ENCODE data around the gene RFX1. TPM values are rescaled to one million over a fixed set of nuclear protein-coding genes. Genes with fewer than 3 reads are reported as not detected.
"Not testable (repeated sequence)": the region's sequence is repeated elsewhere in the genome, so short reads cannot be mapped to it uniquely, and the experiment has no call there.

The RFX1 gene
- polyA plus RNA-seq, 1 donor from 2014 or later, result 3.7 TPM

GRCh38 chr19:14035706-14036105 lies 29.6 kb upstream of the RFX1 start:
- Mint-ChIP-seq H3K4me3 (no peak overlapping the region), H3K9me3 (no peaks in the 10 kb centered on the region), H3K36me3 (no peaks in the 10 kb centered on the region), H3K4me1 (peaks cover 6 to 16% (median 14%) of the 10 kb centered on the region in 3 donors), H3K27ac (no peak overlapping the region), H3K27me3 (no peaks in the 10 kb centered on the region)

- peak overlapping the region in 1 of 4 donors; percentile 58 for H3K4me3 Mint-ChIP-seq
- H3K9me3 Mint-ChIP-seq, result not testable (repeated sequence)
Measured at GRCh38 chr19:14035159-14035558, 29.0 kb upstream of the RFX1 start.

GRCh38 chr19:14033946-14034345 lies 27.8 kb upstream of the RFX1 start:
- Mint-ChIP-seq H3K4me3 (peak overlapping the region in 1 of 4 donors; percentile 18), H3K27me3 (no peaks in the 10 kb centered on the region), H3K4me1 (peaks cover 9 to 18% (median 17%) of the 10 kb centered on the region in 3 donors), H3K27ac (peak overlapping the region in 1 of 3 donors; percentile 74), H3K9me3 (no peaks in the 10 kb centered on the region), H3K36me3 (no peaks in the 10 kb centered on the region)

More at GRCh38 chr19:14035159-14035558, 29.0 kb upstream of the RFX1 start:
- not testable (repeated sequence) for H3K27ac Mint-ChIP-seq, H3K27me3 Mint-ChIP-seq, H3K36me3 Mint-ChIP-seq
- peaks cover 6 to 16% (median 15%) of the 10 kb centered on the region in 3 donors for H3K4me1 Mint-ChIP-seq

GRCh38 chr19:14031719-14032480 lies 25.8 kb upstream of the RFX1 start, which contains the start of gene IL27RA:
TSS of gene IL27RA (plus strand) at chr19:14031762. CDS start at chr19:14031873, 111 bp downstream.
- no peaks in the 10 kb centered on the region for H3K9me3 Mint-ChIP-seq
- H3K27ac Mint-ChIP-seq, result peak within 1 kb of the TSS; percentile 92 to 97 (median 92)
- peak within 1 kb of the TSS; percentile 91 to 97 (median 95) for H3K4me3 Mint-ChIP-seq
- H3K4me1 Mint-ChIP-seq, result peaks cover 13 to 29% (median 21%) of the 10 kb centered on the region in 3 donors
- H3K27me3 Mint-ChIP-seq, result no peaks in the 10 kb centered on the region
- H3K36me3 Mint-ChIP-seq, result no peaks in the 10 kb centered on the region

- no peaks in the 10 kb centered on the region for H3K36me3 Mint-ChIP-seq
- no peaks in the 10 kb centered on the region for H3K27me3 Mint-ChIP-seq
- H3K4me3 Mint-ChIP-seq, result peak overlapping the region; percentile 91 to 97 (median 95)
- no peaks in the 10 kb centered on the region for H3K9me3 Mint-ChIP-seq
- H3K4me1 Mint-ChIP-seq, result peaks cover 13 to 28% (median 21%) of the 10 kb centered on the region in 3 donors
- H3K27ac Mint-ChIP-seq, result peak overlapping the region; percentile 90 to 97 (median 92)
Measured at GRCh38 chr19:14030997-14031718, 25.0 kb upstream of the RFX1 start.

- no peaks in the 10 kb centered on the region for H3K27me3 Mint-ChIP-seq
- peak overlapping the region; percentile 6 to 52 (median 24) for H3K27ac Mint-ChIP-seq
- H3K4me3 Mint-ChIP-seq, result peak overlapping the region in 1 of 4 donors; percentile 36
- peaks cover 11 to 24% (median 24%) of the 10 kb centered on the region in 3 donors for H3K4me1 Mint-ChIP-seq
- no peaks in the 10 kb centered on the region for H3K36me3 Mint-ChIP-seq
- H3K9me3 Mint-ChIP-seq, result no peaks in the 10 kb centered on the region
Measured at GRCh38 chr19:14028901-14029300, 22.8 kb upstream of the RFX1 start.

- Mint-ChIP-seq H3K36me3 (no peaks in the 10 kb centered on the region), H3K4me1 (peaks cover 10 to 28% (median 27%) of the 10 kb centered on the region in 3 donors), H3K4me3 (peak within 1 kb of the TSS; percentile 21 to 75 (median 44)), H3K9me3 (no peaks in the 10 kb centered on the region), H3K27ac (peak within 1 kb of the TSS; percentile 6 to 52 (median 24)), H3K27me3 (no peaks in the 10 kb centered on the region)
Measured at GRCh38 chr19:14027856-14028450, 21.8 kb upstream of the RFX1 start, which contains the start of gene RLN3. TSS of gene RLN3 (plus strand) at chr19:14028148. CDS start at chr19:14028205, 57 bp downstream.

- not testable (repeated sequence) for H3K27ac Mint-ChIP-seq, H3K9me3 Mint-ChIP-seq, H3K4me3 Mint-ChIP-seq, H3K36me3 Mint-ChIP-seq, H3K27me3 Mint-ChIP-seq
- H3K4me1 Mint-ChIP-seq, result peaks cover 7 to 26% (median 23%) of the 10 kb centered on the region in 3 donors
Measured at GRCh38 chr19:14026652-14027192, 20.6 kb upstream of the RFX1 start.

GRCh38 chr19:14023404-14024235 lies 17.5 kb upstream of the RFX1 start:
- peak overlapping the region in 1 of 3 donors; percentile 55 for H3K27ac Mint-ChIP-seq
- no peaks in the 10 kb centered on the region for H3K36me3 Mint-ChIP-seq
- peak overlapping the region in 1 of 4 donors; percentile 16 for H3K4me3 Mint-ChIP-seq

GRCh38 chr19:14022469-14022868 lies 16.3 kb upstream of the RFX1 start:
- Mint-ChIP-seq H3K27me3 (no peaks in the 10 kb centered on the region), H3K9me3 (no peaks in the 10 kb centered on the region), H3K27ac (no peak overlapping the region), H3K4me1 (peaks cover 11 to 23% (median 18%) of the 10 kb centered on the region in 3 donors), H3K4me3 (no peak overlapping the region), H3K36me3 (no peaks in the 10 kb centered on the region)

More at GRCh38 chr19:14023404-14024235, 17.5 kb upstream of the RFX1 start:
- Mint-ChIP-seq H3K4me1 (peaks cover 6 to 21% (median 21%) of the 10 kb centered on the region in 3 donors), H3K27me3 (no peaks in the 10 kb centered on the region), H3K9me3 (no peaks in the 10 kb centered on the region)

- Mint-ChIP-seq H3K27ac (no peak overlapping the region), H3K36me3 (no peaks in the 10 kb centered on the region), H3K27me3 (no peaks in the 10 kb centered on the region), H3K4me3 (no peak overlapping the region), H3K4me1 (peaks cover 11 to 23% (median 18%) of the 10 kb centered on the region in 3 donors), H3K9me3 (no peaks in the 10 kb centered on the region)
Measured at GRCh38 chr19:14021474-14021873, 15.4 kb upstream of the RFX1 start.

- peak overlapping the region in 2 of 3 donors; percentile 66 to 75 for H3K27ac Mint-ChIP-seq
Measured at GRCh38 chr19:14019739-14020138, 13.6 kb upstream of the RFX1 start.

GRCh38 chr19:14019100-14019499 lies 13.0 kb upstream of the RFX1 start:
- Mint-ChIP-seq H3K4me1 (peaks cover 17 to 31% (median 26%) of the 10 kb centered on the region in 3 donors), H3K27ac (peak overlapping the region; percentile 66 to 86 (median 75)), H3K27me3 (no peaks in the 10 kb centered on the region), H3K36me3 (no peaks in the 10 kb centered on the region), H3K9me3 (no peaks in the 10 kb centered on the region), H3K4me3 (peak overlapping the region; percentile 57 to 92 (median 80))

More at GRCh38 chr19:14019739-14020138, 13.6 kb upstream of the RFX1 start:
- H3K4me3 Mint-ChIP-seq, result peak overlapping the region in 3 of 4 donors; percentile 57 to 86 (median 77)
- peaks cover 17 to 26% (median 22%) of the 10 kb centered on the region in 3 donors for H3K4me1 Mint-ChIP-seq
- not testable (repeated sequence) for H3K9me3 Mint-ChIP-seq, H3K36me3 Mint-ChIP-seq, H3K27me3 Mint-ChIP-seq
